Measurements from ENCODE around the gene NBEAL1.
A peak's percentile ranks its signal among the peaks of the same experiment; 100 is the strongest.
"Not testable (repeated sequence)": the region's sequence is repeated elsewhere in the genome, so short reads cannot be mapped to it uniquely, and the experiment has no call there.

NBEAL1 gene

GRCh38 chr2:203225423-203226039 lies 210.9 kb downstream of the NBEAL1 start:
- DNase-seq: no peak

- DNase-seq: not testable (repeated sequence)
These were observed 215.0 kb downstream of the NBEAL1 start for GRCh38 chr2:203229674-203230073.

GRCh38 chr2:203237346-203238238 lies 222.9 kb downstream of the NBEAL1 start:
- no peak for DNase-seq

GRCh38 chr2:203238292-203238703 lies 223.6 kb downstream of the NBEAL1 start:
- DNase-seq: peak in 1 of 58 donors; percentile 40

- DNase-seq: peak; percentile 48 to 98 (median 94)
These were observed 224.2 kb downstream of the NBEAL1 start, which contains the start of gene CYP20A1 for GRCh38 chr2:203238704-203239526. Gene CYP20A1 (plus strand): TSS chr2:203239018. CDS start chr2:203239063, 45 bp downstream.

- no peak for DNase-seq
These were observed 225.8 kb downstream of the NBEAL1 start for GRCh38 chr2:203240491-203240890.

GRCh38 chr2:203242518-203242917 lies 227.8 kb downstream of the NBEAL1 start:
- DNase-seq: no peak

GRCh38 chr2:203246646-203247045 lies 232.0 kb downstream of the NBEAL1 start:
- no peak for DNase-seq

- no peak for DNase-seq
These were observed 238.1 kb downstream of the NBEAL1 start for GRCh38 chr2:203252818-203253217.

- DNase-seq: not testable (repeated sequence)
These were observed 238.9 kb downstream of the NBEAL1 start for GRCh38 chr2:203253422-203254095.

GRCh38 chr2:203261326-203262159 lies 246.9 kb downstream of the NBEAL1 start:
- DNase-seq: no peak

All from anterior cingulate cortex (tissue), 58 donors.